A673 (cell line): ENCODE data around the gene GPR158.

ENCODE experiments used
- EZH2 ChIP-seq: fragments of 200-600 bp; sonication (generic); IDR thresholded peaks from 2 replicates; pipeline ENCODE4 v1.6.1; 2017; ENCODE audit warnings: borderline replicate concordance, low read depth, mild to moderate bottlenecking, mixed read lengths, antibody characterized with exemption, low read length; ENCODE audit not compliant: poor library complexity, severe bottlenecking
- TF ChIP-seq, protein P1 (sequence below): fragments of 300-800, 200-600 bp; sonication (generic); conservative IDR thresholded peaks from 2 replicates; pipeline ENCODE4 v1.5.1; 2017; ENCODE audit warnings: low read depth, mild to moderate bottlenecking, antibody characterized with exemption, low read length, moderate library complexity, mixed read lengths

DNA sequence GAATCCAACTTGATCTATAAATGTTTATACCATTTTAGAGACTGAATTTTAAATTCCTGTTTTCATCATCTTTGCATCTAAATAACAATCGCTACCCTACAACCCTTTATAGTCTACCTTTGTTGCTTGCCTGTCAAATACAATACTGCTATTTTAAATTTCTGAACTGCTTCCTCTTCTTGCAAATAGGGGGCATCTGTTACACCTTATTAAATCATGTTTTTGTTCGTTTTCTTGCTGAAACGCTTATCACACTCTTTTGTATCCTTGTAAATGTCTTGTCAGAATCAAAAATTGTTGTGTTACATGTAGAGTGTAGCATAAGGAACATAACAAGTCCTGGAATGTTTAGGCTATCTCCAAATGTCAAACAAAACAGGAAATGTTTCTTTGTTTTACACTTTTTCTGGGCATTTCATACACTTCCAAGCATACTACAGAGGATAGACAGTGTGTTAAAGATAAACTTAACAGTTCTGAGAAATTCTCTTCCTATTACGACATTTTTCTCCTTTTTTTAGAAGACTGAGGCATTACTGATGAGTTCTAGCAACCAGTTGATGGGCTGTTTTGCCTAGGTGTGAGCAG is 281.3 kb downstream of the GPR158 start:
- TF ChIP-seq EZH2, result no peak
- TF ChIP-seq, protein P1, sequence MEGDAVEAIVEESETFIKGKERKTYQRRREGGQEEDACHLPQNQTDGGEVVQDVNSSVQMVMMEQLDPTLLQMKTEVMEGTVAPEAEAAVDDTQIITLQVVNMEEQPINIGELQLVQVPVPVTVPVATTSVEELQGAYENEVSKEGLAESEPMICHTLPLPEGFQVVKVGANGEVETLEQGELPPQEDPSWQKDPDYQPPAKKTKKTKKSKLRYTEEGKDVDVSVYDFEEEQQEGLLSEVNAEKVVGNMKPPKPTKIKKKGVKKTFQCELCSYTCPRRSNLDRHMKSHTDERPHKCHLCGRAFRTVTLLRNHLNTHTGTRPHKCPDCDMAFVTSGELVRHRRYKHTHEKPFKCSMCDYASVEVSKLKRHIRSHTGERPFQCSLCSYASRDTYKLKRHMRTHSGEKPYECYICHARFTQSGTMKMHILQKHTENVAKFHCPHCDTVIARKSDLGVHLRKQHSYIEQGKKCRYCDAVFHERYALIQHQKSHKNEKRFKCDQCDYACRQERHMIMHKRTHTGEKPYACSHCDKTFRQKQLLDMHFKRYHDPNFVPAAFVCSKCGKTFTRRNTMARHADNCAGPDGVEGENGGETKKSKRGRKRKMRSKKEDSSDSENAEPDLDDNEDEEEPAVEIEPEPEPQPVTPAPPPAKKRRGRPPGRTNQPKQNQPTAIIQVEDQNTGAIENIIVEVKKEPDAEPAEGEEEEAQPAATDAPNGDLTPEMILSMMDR, result no peak
